ENCODE results near the gene SLCO2A1.

The SLCO2A1 gene

DNA sequence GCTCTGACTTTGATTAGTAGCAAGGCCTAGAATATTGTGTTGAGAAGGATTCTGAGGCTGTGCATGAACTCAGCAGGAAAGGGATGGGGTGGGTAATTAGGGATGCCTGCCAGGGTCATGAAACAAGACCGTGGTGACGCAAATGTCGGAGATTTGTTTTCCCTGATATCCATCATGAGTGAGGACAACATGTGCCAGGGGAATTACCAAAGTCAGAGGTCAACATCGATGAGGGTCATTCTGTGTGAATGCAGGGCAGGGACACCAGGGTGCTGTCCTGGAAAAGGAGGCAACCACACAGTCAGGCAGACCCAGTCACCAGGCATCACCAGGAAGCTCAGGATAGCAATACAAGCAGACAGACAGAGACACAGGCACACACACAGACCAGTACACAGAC is 52.2 kb downstream of the SLCO2A1 start:
- no peaks in the 10 kb centered on the region for H3K4me1 ChIP-seq (ENCODE audit: low read depth, poor library complexity, severe bottlenecking)
- no peaks in the 10 kb centered on the region for H4K20me1 ChIP-seq (ENCODE audit: insufficient read depth)
- no peak overlapping the region for H3K4me2 ChIP-seq
- H2AFZ ChIP-seq (ENCODE audit: low read depth), result no peak overlapping the region
- no peaks in the 10 kb centered on the region for H3K27me3 ChIP-seq (ENCODE audit: insufficient read depth, low read depth)
- no peak overlapping the region for H3K4me3 ChIP-seq (IDR thresholded peaks at IDR 0.05; ENCODE audit: insufficient read depth, low read depth, low read length)
- H3K79me2 ChIP-seq (ENCODE audit: insufficient read depth, low read depth), result no peaks in the 10 kb centered on the region
- no peak overlapping the region for H3K27ac ChIP-seq
- no peak overlapping the region for H3K9ac ChIP-seq
- TF ChIP-seq CTCF (conservative IDR thresholded peaks at IDR 0.05; ENCODE audit: low read depth, low read length), result no peak
- no peaks in the 10 kb centered on the region for H3K36me3 ChIP-seq (ENCODE audit: insufficient read depth)

- H3K36me3 ChIP-seq (ENCODE audit: insufficient read depth), result no peaks in the 10 kb centered on the region
- no peak overlapping the region for H3K27ac ChIP-seq
- H3K9ac ChIP-seq, result no peak overlapping the region
- no peaks in the 10 kb centered on the region for H3K27me3 ChIP-seq (ENCODE audit: insufficient read depth, low read depth)
- no peaks in the 10 kb centered on the region for H3K79me2 ChIP-seq (ENCODE audit: insufficient read depth, low read depth)
- H4K20me1 ChIP-seq (ENCODE audit: insufficient read depth), result no peaks in the 10 kb centered on the region
- no peak for TF ChIP-seq CTCF (conservative IDR thresholded peaks at IDR 0.05; ENCODE audit: low read depth, low read length)
- no peak overlapping the region for H3K4me3 ChIP-seq (IDR thresholded peaks at IDR 0.05; ENCODE audit: insufficient read depth, low read depth, low read length)
- H3K4me1 ChIP-seq (ENCODE audit: low read depth, poor library complexity, severe bottlenecking), result no peaks in the 10 kb centered on the region
- no peak overlapping the region for H3K4me2 ChIP-seq
- H2AFZ ChIP-seq (ENCODE audit: low read depth), result no peak overlapping the region
Observed at GRCh38 chr3:133973249-133973980, 56.3 kb downstream of the SLCO2A1 start.

- no peak overlapping the region for H2AFZ ChIP-seq (ENCODE audit: low read depth)
- H3K4me2 ChIP-seq, result no peak overlapping the region
- no peaks in the 10 kb centered on the region for H4K20me1 ChIP-seq (ENCODE audit: insufficient read depth)
- no peaks in the 10 kb centered on the region for H3K27me3 ChIP-seq (ENCODE audit: insufficient read depth, low read depth)
- H3K4me3 ChIP-seq (IDR thresholded peaks at IDR 0.05; ENCODE audit: insufficient read depth, low read depth, low read length), result no peak overlapping the region
- H3K4me1 ChIP-seq (ENCODE audit: low read depth, poor library complexity, severe bottlenecking), result no peaks in the 10 kb centered on the region
- H3K36me3 ChIP-seq (ENCODE audit: insufficient read depth), result no peaks in the 10 kb centered on the region
- no peak overlapping the region for H3K27ac ChIP-seq
- H3K79me2 ChIP-seq (ENCODE audit: insufficient read depth, low read depth), result no peaks in the 10 kb centered on the region
- H3K9ac ChIP-seq, result no peak overlapping the region
- no peak for TF ChIP-seq CTCF (conservative IDR thresholded peaks at IDR 0.05; ENCODE audit: low read depth, low read length)
Observed at GRCh38 chr3:133972156-133972555, 57.6 kb downstream of the SLCO2A1 start.

- Histone ChIP-seq H3K79me2 (ENCODE audit: insufficient read depth, low read depth) (no peaks in the 10 kb centered on the region), H3K4me3 (IDR thresholded peaks at IDR 0.05; ENCODE audit: insufficient read depth, low read depth, low read length) (no peak overlapping the region), H4K20me1 (ENCODE audit: insufficient read depth) (no peaks in the 10 kb centered on the region), H3K4me1 (ENCODE audit: low read depth, poor library complexity, severe bottlenecking) (no peaks in the 10 kb centered on the region), H3K27ac (no peak overlapping the region), H3K9ac (no peak overlapping the region), H3K27me3 (ENCODE audit: insufficient read depth, low read depth) (no peaks in the 10 kb centered on the region), H3K36me3 (ENCODE audit: insufficient read depth) (no peaks in the 10 kb centered on the region), H2AFZ (ENCODE audit: low read depth) (no peak overlapping the region), H3K4me2 (no peak overlapping the region)
- no peak for TF ChIP-seq CTCF (conservative IDR thresholded peaks at IDR 0.05; ENCODE audit: low read depth, low read length)
Observed at GRCh38 chr3:133970916-133971315, 58.8 kb downstream of the SLCO2A1 start.

Data from KMS-11 (cell line).